Kidney (tissue), 14 donors: ENCODE data around the gene MEF2D. TPM values are rescaled to one million over a fixed set of nuclear protein-coding genes. Genes with fewer than 3 reads are reported as not detected.

ENCODE experiments used
- DNase-seq, 5 donors: peaks; one replicate each; pipeline ENCODE4 v3.0.0-alpha.2; 2013 to 2020
- FAIRE-seq: peaks from 2 replicates; lab custom pipeline; 2012; peaks lifted over from hg19 to GRCh38; lab: Jason Lieb, UNC
- H3K27ac ChIP-seq, 2 donors: one replicate each; pipeline ENCODE4 v1.7.0; 2013; ENCODE audit warnings: low read depth in 2 of 2, low read length in 2 of 2, inconsistent platforms in 1 of 2
- H3K27me3 ChIP-seq: one replicate; pipeline ENCODE4 v1.7.1; 2013; ENCODE audit warnings: low read length, inconsistent platforms; ENCODE audit not compliant: control insufficient read depth, insufficient read depth
- H3K36me3 ChIP-seq, 3 donors: one replicate each; pipeline versions ENCODE4 v1.7.0 to v1.7.1; 2013; ENCODE audit warnings: low read length in 3 of 3, control low read depth in 1 of 3, inconsistent platforms in 1 of 3; ENCODE audit not compliant: insufficient read depth in 3 of 3, control insufficient read depth in 2 of 3
- H3K4me1 ChIP-seq, 3 donors: one replicate each; pipeline versions ENCODE4 v1.7.0 to v1.7.1; 2013; ENCODE audit warnings: low read length in 3 of 3, inconsistent platforms in 1 of 3, low read depth in 1 of 3; ENCODE audit not compliant: control insufficient read depth in 2 of 3, insufficient read depth in 2 of 3
- H3K4me3 ChIP-seq, 3 donors: one replicate each; pipeline versions ENCODE4 v1.7.0 to v1.8.1; 2013; ENCODE audit warnings: low read length in 3 of 3, control low read depth in 1 of 3, inconsistent platforms in 1 of 3
- H3K9ac ChIP-seq, 3 donors: one replicate each; pipeline versions ENCODE4 v1.7.0 to v1.7.1; 2013; ENCODE audit warnings: low read length in 3 of 3, control low read depth in 1 of 3, inconsistent platforms in 1 of 3
- H3K9me3 ChIP-seq, 3 donors: one replicate each; pipeline versions ENCODE4 v1.7.0 to v1.7.1; 2013; ENCODE audit warnings: low read length in 3 of 3, control low read depth in 1 of 3, inconsistent platforms in 1 of 3; ENCODE audit not compliant: control insufficient read depth in 2 of 3, insufficient read depth in 1 of 3
- intact Hi-C: fragments of 100-400 bp; cut with DNase I; formaldehyde crosslinking; loops from one replicate; pipeline ENCODE4 v1.11.1; 2022
- polyA plus RNA-seq: library from polyadenylated mRNA; stranded (reverse); fragments of 350-450 nt; fragmentation: Illumina TruSeq; extraction: RNeasy Lipid Tissue Mini Kit (QIAGEN cat#74804); gene quantifications from one replicate; pipeline ENCODE4 v1.2.3, GENCODE V29; 2014; ENCODE audit warnings: low read depth, low replicate concordance; ENCODE audit not compliant: insufficient read depth
- total RNA-seq: library from RNA; stranded (reverse); fragmentation: NEBNext Ultra II Directional; extraction: Animal tissue kit (Norgen Biotek cat#: 25700); gene quantifications from one replicate; pipeline ENCODE4 v1.2.1, GENCODE V29; 2021
- TF ChIP-seq, protein P1 (sequence below): IDR thresholded peaks from 3 replicates; pipeline ENCODE4 v1.5.1; 2012; ENCODE audit warnings: mild to moderate bottlenecking, moderate library complexity, borderline replicate concordance; ENCODE audit not compliant: insufficient read depth; ENCODE audit errors: extremely low read depth
- donor health status: control.
- donor health status: control.
- donor health status: control.
- donor health status: control.
- donor health status: control.
- donor health status: DM: yes; HTN: yes; CAD: no.
- donor health status: Normal renal cell carcinoma (clear cell type).

The MEF2D gene
- total and polyA plus RNA-seq, 2 donors from 2014 or later, result 13.7 to 49.3 TPM

GRCh38 chr1:156502894-156503697 is 2.5 kb upstream of the MEF2D start:
- no peaks in the 10 kb centered on the region for H3K27me3 ChIP-seq
- intact Hi-C loops, result no loop called here
- TF ChIP-seq, protein P1, sequence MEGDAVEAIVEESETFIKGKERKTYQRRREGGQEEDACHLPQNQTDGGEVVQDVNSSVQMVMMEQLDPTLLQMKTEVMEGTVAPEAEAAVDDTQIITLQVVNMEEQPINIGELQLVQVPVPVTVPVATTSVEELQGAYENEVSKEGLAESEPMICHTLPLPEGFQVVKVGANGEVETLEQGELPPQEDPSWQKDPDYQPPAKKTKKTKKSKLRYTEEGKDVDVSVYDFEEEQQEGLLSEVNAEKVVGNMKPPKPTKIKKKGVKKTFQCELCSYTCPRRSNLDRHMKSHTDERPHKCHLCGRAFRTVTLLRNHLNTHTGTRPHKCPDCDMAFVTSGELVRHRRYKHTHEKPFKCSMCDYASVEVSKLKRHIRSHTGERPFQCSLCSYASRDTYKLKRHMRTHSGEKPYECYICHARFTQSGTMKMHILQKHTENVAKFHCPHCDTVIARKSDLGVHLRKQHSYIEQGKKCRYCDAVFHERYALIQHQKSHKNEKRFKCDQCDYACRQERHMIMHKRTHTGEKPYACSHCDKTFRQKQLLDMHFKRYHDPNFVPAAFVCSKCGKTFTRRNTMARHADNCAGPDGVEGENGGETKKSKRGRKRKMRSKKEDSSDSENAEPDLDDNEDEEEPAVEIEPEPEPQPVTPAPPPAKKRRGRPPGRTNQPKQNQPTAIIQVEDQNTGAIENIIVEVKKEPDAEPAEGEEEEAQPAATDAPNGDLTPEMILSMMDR, result no peak
- no peaks in the 10 kb centered on the region for H3K9me3 ChIP-seq
- peak overlapping the region; percentile 8 to 88 (median 64) for H3K9ac ChIP-seq
- DNase-seq (peak; percentile 63 to 87 (median 78)), FAIRE-seq (no peak)
- peaks cover 8 to 34% (median 29%) of the 10 kb centered on the region in 3 donors for H3K4me1 ChIP-seq
- H3K4me3 ChIP-seq, result peak overlapping the region in 2 of 3 donors; percentile 18 to 41
- H3K27ac ChIP-seq, result peak overlapping the region; percentile 100
- H3K36me3 ChIP-seq, result no peaks in the 10 kb centered on the region

- TF ChIP-seq, protein P1, result no peak
- no peaks in the 10 kb centered on the region for H3K27me3 ChIP-seq
- no peaks in the 10 kb centered on the region for H3K36me3 ChIP-seq
- peaks cover 8 to 40% (median 34%) of the 10 kb centered on the region in 3 donors for H3K4me1 ChIP-seq
- no peak for FAIRE-seq
- DNase-seq, result no peak
- no peaks in the 10 kb centered on the region for H3K9me3 ChIP-seq
- H3K27ac ChIP-seq, result peak overlapping the region; percentile 100
- peak overlapping the region in 2 of 3 donors; percentile 15 to 88 for H3K9ac ChIP-seq
- peak overlapping the region in 1 of 3 donors; percentile 41 for H3K4me3 ChIP-seq
- intact Hi-C loops, result no loop called here
These were observed 1.9 kb upstream of the MEF2D start for GRCh38 chr1:156502391-156502893.

DNA sequence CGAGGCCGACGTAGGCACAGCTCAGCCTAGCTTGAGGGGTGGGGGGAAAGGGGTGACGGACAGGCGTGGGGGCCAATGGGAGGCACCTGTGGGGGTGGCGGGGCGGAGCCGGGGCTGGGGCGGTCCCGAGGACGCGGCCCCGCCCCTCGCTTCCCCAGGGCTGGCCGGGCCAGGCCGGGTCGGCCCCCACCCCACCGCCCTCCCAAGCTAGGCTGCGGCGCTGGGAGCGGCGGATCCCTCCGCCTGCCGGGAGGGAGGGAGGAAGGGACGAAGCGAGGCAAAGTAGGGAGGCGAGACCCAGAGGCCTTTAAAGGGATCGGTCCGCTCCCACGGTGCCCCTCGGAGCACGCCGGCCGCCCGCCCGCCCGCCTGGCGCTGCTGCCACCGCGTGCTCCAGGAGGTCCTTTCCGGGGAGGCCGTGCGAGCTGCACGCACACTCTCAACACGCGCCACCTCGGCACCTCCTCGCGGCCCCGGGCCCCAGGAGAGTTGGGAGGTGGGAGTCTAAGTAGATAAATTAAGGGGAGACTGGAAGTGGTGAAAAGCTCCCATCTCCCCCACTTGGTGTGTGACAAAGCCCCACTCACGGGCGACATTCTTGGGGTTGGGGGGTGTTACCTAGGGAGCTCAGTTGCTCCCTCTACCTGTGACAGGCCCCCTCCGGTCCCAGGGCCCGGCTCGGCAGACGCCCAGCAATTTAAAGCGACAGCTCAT is 375 bp upstream of the MEF2D start:
- H3K9ac ChIP-seq, result peak overlapping the region; percentile 32 to 83 (median 83)
- peaks cover 8 to 53% (median 49%) of the 10 kb centered on the region in 3 donors for H3K4me1 ChIP-seq
- DNase-seq (peak; percentile 96 to 99 (median 98)), FAIRE-seq (no peak)
- no peaks in the 10 kb centered on the region for H3K36me3 ChIP-seq
- H3K9me3 ChIP-seq, result no peaks in the 10 kb centered on the region
- H3K4me3 ChIP-seq, result peak overlapping the region; percentile 79 to 82 (median 80)
- H3K27ac ChIP-seq, result peak overlapping the region; percentile 100
- intact Hi-C loops, result no loop called here
- no peaks in the 10 kb centered on the region for H3K27me3 ChIP-seq
- TF ChIP-seq, protein P1, result peak; percentile 39
